Small intestine (tissue), 16 donors: ENCODE data around the gene ECT2. TPM values are rescaled to one million over a fixed set of nuclear protein-coding genes. Genes with fewer than 3 reads are reported as not detected.
A peak's percentile ranks its signal among the peaks of the same experiment; 100 is the strongest.
"Not testable (repeated sequence)": the region's sequence is repeated elsewhere in the genome, so short reads cannot be mapped to it uniquely, and the experiment has no call there.

Experiments
- DNase-seq, 2 donors: peaks; one replicate each; pipeline versions ENCODE4 v3.0.0 to v3.0.0-alpha.2; 2013
- FAIRE-seq: peaks from 2 replicates; lab custom pipeline; 2012; peaks lifted over from hg19 to GRCh38; lab: Jason Lieb, UNC
- H3K27ac ChIP-seq, 3 donors: one replicate each; pipeline ENCODE4 v1.5.1; 2013; ENCODE audit warnings: low read length in 2 of 3, mild to moderate bottlenecking in 2 of 3, control low read depth in 1 of 3, inconsistent platforms in 1 of 3, low read depth in 1 of 3, moderate library complexity in 1 of 3
- H3K27me3 ChIP-seq, 3 donors: one replicate each; pipeline ENCODE4 v1.6.1; 2013; ENCODE audit warnings: low read length in 3 of 3, inconsistent platforms in 1 of 3; ENCODE audit not compliant: control insufficient read depth in 3 of 3, insufficient read depth in 3 of 3
- H3K36me3 ChIP-seq, 3 donors: one replicate each; pipeline ENCODE4 v1.6.1; 2013; ENCODE audit warnings: low read length in 3 of 3, inconsistent platforms in 1 of 3, low read depth in 1 of 3, mild to moderate bottlenecking in 1 of 3, moderate library complexity in 1 of 3; ENCODE audit not compliant: control insufficient read depth in 3 of 3, insufficient read depth in 2 of 3
- H3K4me1 ChIP-seq, 3 donors: one replicate each; pipeline ENCODE4 v1.6.1; 2013; ENCODE audit warnings: low read length in 2 of 3, inconsistent platforms in 1 of 3, low read depth in 1 of 3, mild to moderate bottlenecking in 1 of 3, moderate library complexity in 1 of 3; ENCODE audit not compliant: control insufficient read depth in 3 of 3, insufficient read depth in 2 of 3
- H3K4me3 ChIP-seq, 3 donors: one replicate each; pipeline ENCODE4 v1.5.1; 2013; ENCODE audit warnings: low read length in 3 of 3, control low read depth in 1 of 3, inconsistent platforms in 1 of 3, low read depth in 1 of 3, mild to moderate bottlenecking in 1 of 3, moderate library complexity in 1 of 3
- H3K9me3 ChIP-seq, 2 donors: one replicate each; pipeline ENCODE4 v1.6.1; 2013; ENCODE audit warnings: low read depth in 1 of 2, low read length in 1 of 2; ENCODE audit not compliant: control insufficient read depth in 2 of 2, insufficient read depth in 1 of 2
- WGBS, 3 donors: extraction: QIAGEN DNeasy Blood & Tissue Kit; methylation state at CpG; one replicate each; pipeline ENCODE4 v1.1.7; 2013; 5-methylcytosine and 5-hydroxymethylcytosine counted together
- long read RNA-seq, 10 donors: transcript quantifications; one replicate each; lab custom pipeline, GENCODE V29; 2026
- polyA plus RNA-seq, 4 donors: library from polyadenylated mRNA; stranded (reverse) in 3 of 4; unstranded in 1 of 4; fragments of 200-250 nt in 3 of 4; fragments of 120-200 nt in 1 of 4; gene quantifications; one replicate each; pipeline versions ENCODE4 v1.2.1 to v1.2.3, GENCODE V29; 2013
- donor health status: healthy with polysubstance abuse.
- donor health status: control.
- donor health status: control.
- donor health status: Bipolar disorder and iron deficiency.
- donor health status: healthy.

ECT2 gene
- polyA plus RNA-seq, result 10 to 100 TPM in 2 of 4 donors, 1 to 10 TPM in 2; 3.0 to 16.8 (median 9.8) TPM
- long read RNA-seq, donor 1, result 0 reads
- long read RNA-seq, donor 2, full-length matches to known transcripts, result 1 of 1 reads
- long read RNA-seq, donor 2, partial matches to known transcripts, result 0 of 1 reads
- long read RNA-seq, donor 2, other reads (novel, unspliced or antisense), result 0 of 1 reads
- long read RNA-seq, donor 3, result 0 reads
- long read RNA-seq, donor 4, result 0 reads
- long read RNA-seq, donor 5, result 0 reads
- long read RNA-seq, donor 6, full-length matches to known transcripts, result 2 of 7 reads
- long read RNA-seq, donor 6, partial matches to known transcripts, result 5 of 7 reads
- long read RNA-seq, donor 6, other reads (novel, unspliced or antisense), result 0 of 7 reads
- long read RNA-seq, donor 7, result 0 reads
- long read RNA-seq, donor 8, result 0 reads
- long read RNA-seq, donor 9, result 0 reads
- long read RNA-seq, donor 10, result 0 reads

- FAIRE-seq (peak; percentile 61), DNase-seq (peak; percentile 100)
- Histone ChIP-seq H3K36me3 (no peaks in the 10 kb centered on the region), H3K27me3 (no peaks in the 10 kb centered on the region), H3K4me1 (no peaks in the 10 kb centered on the region), H3K9me3 (no peaks in the 10 kb centered on the region), H3K27ac (peak within 1 kb of the TSS in 2 of 3 donors; percentile 69 to 74), H3K4me3 (peak within 1 kb of the TSS; percentile 61 to 83 (median 75))
- WGBS, 3 donors, result 0% methylated on average over 39 to 49 of the region's 49 CpGs
Measured at GRCh38 chr3:172750368-172751174, at the start of gene ECT2. TSS of gene ECT2 (plus strand) at chr3:172750726. CDS start at chr3:172754531, 3,805 bp downstream.

GRCh38 chr3:172700936-172701455 lies 49.5 kb upstream of the ECT2 start:
- H3K27ac ChIP-seq, result no peak overlapping the region
- FAIRE-seq (no peak), DNase-seq (no peak)
- no peaks in the 10 kb centered on the region for H3K36me3 ChIP-seq
- H3K4me3 ChIP-seq, result no peak overlapping the region
- WGBS, 3 donors, result 91 to 93% (median 93%) methylated on average over 1 of the region's 1 CpG
- H3K9me3 ChIP-seq, result no peaks in the 10 kb centered on the region
- H3K4me1 ChIP-seq, result peaks cover 0 to 7% (median 0%) of the 10 kb centered on the region in 3 donors
- H3K27me3 ChIP-seq, result no peaks in the 10 kb centered on the region

GRCh38 chr3:172701751-172702150 lies 48.8 kb upstream of the ECT2 start:
- H3K9me3 ChIP-seq, result no peaks in the 10 kb centered on the region
- H3K36me3 ChIP-seq, result no peaks in the 10 kb centered on the region
- no peak overlapping the region for H3K4me3 ChIP-seq
- no peaks in the 10 kb centered on the region for H3K27me3 ChIP-seq
- no peak for FAIRE-seq
- peaks cover 0 to 7% (median 0%) of the 10 kb centered on the region in 3 donors for H3K4me1 ChIP-seq
- peak; percentile 52 to 57 for DNase-seq
- no peak overlapping the region for H3K27ac ChIP-seq
- WGBS, 3 donors, result 72 to 85% (median 84%) methylated on average over 3 of the region's 3 CpGs

GRCh38 chr3:172702256-172702655 lies 48.3 kb upstream of the ECT2 start:
- WGBS, 3 donors, result 76 to 83% (median 77%) methylated on average over 3 of the region's 3 CpGs
- Histone ChIP-seq H3K9me3 (no peaks in the 10 kb centered on the region), H3K4me1 (peaks cover 0 to 6% (median 0%) of the 10 kb centered on the region in 3 donors), H3K27ac (no peak overlapping the region), H3K27me3 (no peaks in the 10 kb centered on the region), H3K36me3 (no peaks in the 10 kb centered on the region), H3K4me3 (no peak overlapping the region)
- no peak for DNase-seq
- no peak for FAIRE-seq

GRCh38 chr3:172702731-172703130 lies 47.8 kb upstream of the ECT2 start:
- H3K36me3 ChIP-seq, H3K9me3 ChIP-seq, H3K27me3 ChIP-seq, H3K27ac ChIP-seq, DNase-seq, FAIRE-seq, H3K4me3 ChIP-seq, H3K4me1 ChIP-seq: not testable (repeated sequence)
- 89 to 94% (median 90%) methylated on average over 3 of the region's 3 CpGs for WGBS, 3 donors

- Histone ChIP-seq H3K4me1 (peaks cover 0 to 9% (median 2%) of the 10 kb centered on the region in 3 donors), H3K9me3 (no peaks in the 10 kb centered on the region), H3K36me3 (no peaks in the 10 kb centered on the region), H3K27ac (no peak overlapping the region), H3K4me3 (no peak overlapping the region), H3K27me3 (no peaks in the 10 kb centered on the region)
- 9 to 18% (median 18%) methylated on average over 1 of the region's 1 CpG for WGBS, 3 donors
- no peak for DNase-seq
- no peak for FAIRE-seq
Measured at GRCh38 chr3:172704001-172704400, 46.5 kb upstream of the ECT2 start.

GRCh38 chr3:172705170-172705569 lies 45.4 kb upstream of the ECT2 start:
- FAIRE-seq (no peak), DNase-seq (peak; percentile 28 to 47)
- Histone ChIP-seq H3K27ac (no peak overlapping the region), H3K9me3 (no peaks in the 10 kb centered on the region), H3K4me1 (peaks cover 2 to 19% (median 4%) of the 10 kb centered on the region in 3 donors), H3K36me3 (no peaks in the 10 kb centered on the region), H3K27me3 (no peaks in the 10 kb centered on the region), H3K4me3 (no peak overlapping the region)
- WGBS, 3 donors, result 44 to 70% (median 63%) methylated on average over 4 of the region's 4 CpGs

GRCh38 chr3:172707030-172707429 lies 43.5 kb upstream of the ECT2 start:
- Histone ChIP-seq H3K36me3 (no peaks in the 10 kb centered on the region), H3K27me3 (no peaks in the 10 kb centered on the region), H3K4me3 (no peak overlapping the region), H3K9me3 (no peaks in the 10 kb centered on the region), H3K4me1 (peaks cover 2 to 24% (median 4%) of the 10 kb centered on the region in 3 donors), H3K27ac (no peak overlapping the region)
- no peak for DNase-seq
- FAIRE-seq, result no peak
- WGBS, 3 donors, result 74 to 84% (median 79%) methylated on average over 2 of the region's 2 CpGs
